ENCODE measurements around the gene ANXA1. TPM values are rescaled to one million over a fixed set of nuclear protein-coding genes. Genes with fewer than 3 reads are reported as not detected.
A peak's percentile ranks its signal among the peaks of the same experiment; 100 is the strongest.

Gene ANXA1, protein sequence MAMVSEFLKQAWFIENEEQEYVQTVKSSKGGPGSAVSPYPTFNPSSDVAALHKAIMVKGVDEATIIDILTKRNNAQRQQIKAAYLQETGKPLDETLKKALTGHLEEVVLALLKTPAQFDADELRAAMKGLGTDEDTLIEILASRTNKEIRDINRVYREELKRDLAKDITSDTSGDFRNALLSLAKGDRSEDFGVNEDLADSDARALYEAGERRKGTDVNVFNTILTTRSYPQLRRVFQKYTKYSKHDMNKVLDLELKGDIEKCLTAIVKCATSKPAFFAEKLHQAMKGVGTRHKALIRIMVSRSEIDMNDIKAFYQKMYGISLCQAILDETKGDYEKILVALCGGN
- total RNA-seq (2021; ENCODE audit: unreplicated experiment) (72.0 TPM), Bru-seq, nascent RNA (percentile 86 among the genes with signal in this experiment), BruChase-seq, experiment 1, labeled RNA remaining after a 2-hour chase (percentile 61 among the genes with signal in this experiment), BruChase-seq, experiment 2, labeled RNA remaining after a 6-hour chase (percentile 81 among the genes with signal in this experiment)
- 34.8 TPM for polyA plus RNA-seq (2012; ENCODE audit: insufficient read length)
- long read RNA-seq, transcript ANXA1-201 (13 exons, 1,509 nt) = major isoform, 150 of 164 reads
- long read RNA-seq, partial matches to known transcripts = 1 of 164 reads
- long read RNA-seq, other reads (novel, unspliced or antisense) = 10 of 164 reads

DNA sequence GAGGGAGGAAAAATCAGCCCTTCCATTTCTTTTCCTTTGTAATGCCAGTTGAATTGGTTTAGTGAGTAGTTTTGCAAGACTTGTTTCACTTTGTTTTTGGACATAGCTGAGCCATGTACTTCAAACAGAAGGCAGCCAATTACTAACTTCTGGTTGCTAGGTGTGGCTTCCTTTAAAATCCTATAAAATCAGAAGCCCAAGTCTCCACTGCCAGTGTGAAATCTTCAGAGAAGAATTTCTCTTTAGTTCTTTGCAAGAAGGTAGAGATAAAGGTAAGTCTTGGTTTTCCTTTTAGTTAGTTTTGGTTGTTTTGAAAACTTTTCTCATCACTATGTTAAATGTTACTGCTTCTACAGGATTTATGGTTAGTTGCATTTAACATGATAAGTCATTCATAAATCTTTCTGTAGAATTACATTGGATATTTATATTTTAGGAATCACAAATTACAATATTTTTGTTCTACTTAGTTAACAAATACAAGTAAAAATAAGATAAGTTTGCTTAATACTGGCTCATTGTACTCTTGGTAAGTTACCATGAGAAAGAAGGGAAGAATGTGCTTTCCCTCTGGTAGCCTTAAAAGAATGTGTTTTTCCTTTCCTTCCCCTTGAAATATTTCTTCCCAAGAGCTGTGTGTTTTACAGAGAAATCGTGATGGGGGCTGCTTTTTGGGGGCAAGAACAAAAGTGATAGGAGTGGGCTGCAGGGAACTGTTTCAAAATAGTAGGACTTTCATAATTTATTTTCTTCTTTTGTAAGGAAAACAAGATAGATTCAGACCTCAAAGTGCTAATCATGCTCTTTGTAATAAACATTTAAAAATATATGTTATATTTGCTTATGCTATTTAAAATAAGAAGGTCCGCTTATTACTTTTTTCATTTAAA is at the start of gene ANXA1:
TSS of gene ANXA1 (plus strand) at position 213 of the 890 bp plus-strand sequence. CDS start 6,671 bp downstream, outside the sequence.
- ChIA-PET POLR2A (no interaction called here), CTCF (no interaction called here)
- H3K27ac ChIP-seq (ENCODE audit: low read length) = peak within 1 kb of the TSS; percentile 93
- intact Hi-C loops (cut with micrococcal nuclease; ENCODE audit: unreplicated experiment) (loop anchor here (5.0 kb wide), 1 partner anchor 40 kb away; no protein-coding TSS in a partner anchor), in situ Hi-C loops (cut with HindIII; ENCODE audit: low pct_unique_long_range_greater_than_20kb, low sequenced_read_pairs) (no loop called here)
- peak within 1 kb of the TSS; percentile 56 to 82 for H3K4me3 ChIP-seq (ENCODE audit: low read depth in 2 of 2, low read length in 2 of 2)
- ATAC-seq (peak; percentile 79), DNase-seq (ENCODE audit: low read depth, low spot score) (no peak)
- H3K27me3 ChIP-seq (ENCODE audit: control insufficient read depth, insufficient read depth, low read length) = no peaks in the 10 kb centered on the region
- H3K9me3 ChIP-seq (ENCODE audit: control insufficient read depth, insufficient read depth, low read depth, low read length) = no peaks in the 10 kb centered on the region
- TF ChIP-seq TCF7L2 (IDR thresholded peaks at IDR 0.05; ENCODE audit: low read depth, low read length) (no peak), SIN3A (IDR thresholded peaks at IDR 0.05; ENCODE audit: borderline replicate concordance, insufficient read depth, low read depth, low read length) (no peak), POLR2AphosphoS5 (IDR thresholded peaks at IDR 0.05; ENCODE audit: low read depth, low read length) (no peak)
- TF ChIP-seq, protein P1, sequence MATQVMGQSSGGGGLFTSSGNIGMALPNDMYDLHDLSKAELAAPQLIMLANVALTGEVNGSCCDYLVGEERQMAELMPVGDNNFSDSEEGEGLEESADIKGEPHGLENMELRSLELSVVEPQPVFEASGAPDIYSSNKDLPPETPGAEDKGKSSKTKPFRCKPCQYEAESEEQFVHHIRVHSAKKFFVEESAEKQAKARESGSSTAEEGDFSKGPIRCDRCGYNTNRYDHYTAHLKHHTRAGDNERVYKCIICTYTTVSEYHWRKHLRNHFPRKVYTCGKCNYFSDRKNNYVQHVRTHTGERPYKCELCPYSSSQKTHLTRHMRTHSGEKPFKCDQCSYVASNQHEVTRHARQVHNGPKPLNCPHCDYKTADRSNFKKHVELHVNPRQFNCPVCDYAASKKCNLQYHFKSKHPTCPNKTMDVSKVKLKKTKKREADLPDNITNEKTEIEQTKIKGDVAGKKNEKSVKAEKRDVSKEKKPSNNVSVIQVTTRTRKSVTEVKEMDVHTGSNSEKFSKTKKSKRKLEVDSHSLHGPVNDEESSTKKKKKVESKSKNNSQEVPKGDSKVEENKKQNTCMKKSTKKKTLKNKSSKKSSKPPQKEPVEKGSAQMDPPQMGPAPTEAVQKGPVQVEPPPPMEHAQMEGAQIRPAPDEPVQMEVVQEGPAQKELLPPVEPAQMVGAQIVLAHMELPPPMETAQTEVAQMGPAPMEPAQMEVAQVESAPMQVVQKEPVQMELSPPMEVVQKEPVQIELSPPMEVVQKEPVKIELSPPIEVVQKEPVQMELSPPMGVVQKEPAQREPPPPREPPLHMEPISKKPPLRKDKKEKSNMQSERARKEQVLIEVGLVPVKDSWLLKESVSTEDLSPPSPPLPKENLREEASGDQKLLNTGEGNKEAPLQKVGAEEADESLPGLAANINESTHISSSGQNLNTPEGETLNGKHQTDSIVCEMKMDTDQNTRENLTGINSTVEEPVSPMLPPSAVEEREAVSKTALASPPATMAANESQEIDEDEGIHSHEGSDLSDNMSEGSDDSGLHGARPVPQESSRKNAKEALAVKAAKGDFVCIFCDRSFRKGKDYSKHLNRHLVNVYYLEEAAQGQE (IDR thresholded peaks at IDR 0.05; ENCODE audit: insufficient read depth in 1 of 2, low read depth in 2 of 2, low read length in 1 of 2) = no peak
- TF ChIP-seq, protein P2, sequence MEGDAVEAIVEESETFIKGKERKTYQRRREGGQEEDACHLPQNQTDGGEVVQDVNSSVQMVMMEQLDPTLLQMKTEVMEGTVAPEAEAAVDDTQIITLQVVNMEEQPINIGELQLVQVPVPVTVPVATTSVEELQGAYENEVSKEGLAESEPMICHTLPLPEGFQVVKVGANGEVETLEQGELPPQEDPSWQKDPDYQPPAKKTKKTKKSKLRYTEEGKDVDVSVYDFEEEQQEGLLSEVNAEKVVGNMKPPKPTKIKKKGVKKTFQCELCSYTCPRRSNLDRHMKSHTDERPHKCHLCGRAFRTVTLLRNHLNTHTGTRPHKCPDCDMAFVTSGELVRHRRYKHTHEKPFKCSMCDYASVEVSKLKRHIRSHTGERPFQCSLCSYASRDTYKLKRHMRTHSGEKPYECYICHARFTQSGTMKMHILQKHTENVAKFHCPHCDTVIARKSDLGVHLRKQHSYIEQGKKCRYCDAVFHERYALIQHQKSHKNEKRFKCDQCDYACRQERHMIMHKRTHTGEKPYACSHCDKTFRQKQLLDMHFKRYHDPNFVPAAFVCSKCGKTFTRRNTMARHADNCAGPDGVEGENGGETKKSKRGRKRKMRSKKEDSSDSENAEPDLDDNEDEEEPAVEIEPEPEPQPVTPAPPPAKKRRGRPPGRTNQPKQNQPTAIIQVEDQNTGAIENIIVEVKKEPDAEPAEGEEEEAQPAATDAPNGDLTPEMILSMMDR (IDR thresholded peaks at IDR 0.05) = no peak
- BruUV-seq (replicated peaks) = TSS peak; percentile 80
- peaks cover 4% of the 10 kb centered on the region; the same call in 1 of the 2 replicates for H3K36me3 ChIP-seq (ENCODE audit: control insufficient read depth, insufficient read depth, low read length)
- H3K4me1 ChIP-seq (ENCODE audit: control insufficient read depth, insufficient read depth, low read length) = peaks cover 41% of the 10 kb centered on the region

DNA sequence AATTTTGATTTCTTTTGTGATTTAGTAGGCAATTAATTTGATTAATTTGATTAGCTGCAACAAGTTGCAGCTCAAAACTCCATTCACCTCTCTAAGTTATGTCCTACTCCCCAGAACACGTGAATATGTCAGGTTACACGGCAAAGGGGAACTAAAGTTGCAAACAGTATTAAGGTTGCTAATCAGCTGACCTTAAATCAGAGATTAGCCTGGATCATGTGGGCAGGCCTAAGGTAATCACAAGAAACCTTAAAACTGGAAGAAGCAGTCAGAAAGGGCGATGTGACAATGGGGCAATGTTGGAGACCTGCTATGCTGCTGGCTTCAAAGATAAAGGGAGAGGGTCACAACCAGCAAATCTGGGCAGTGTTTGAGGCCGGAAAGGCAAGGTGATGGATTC is 47.3 kb upstream of the ANXA1 start:
- ChIA-PET CTCF (no interaction called here), POLR2A (no interaction called here)
- TF ChIP-seq POLR2AphosphoS5 (IDR thresholded peaks at IDR 0.05; ENCODE audit: low read depth, low read length) (no peak), SIN3A (IDR thresholded peaks at IDR 0.05; ENCODE audit: borderline replicate concordance, insufficient read depth, low read depth, low read length) (no peak), TCF7L2 (IDR thresholded peaks at IDR 0.05; ENCODE audit: low read depth, low read length) (no peak)
- TF ChIP-seq, protein P1 (IDR thresholded peaks at IDR 0.05; ENCODE audit: insufficient read depth in 1 of 2, low read depth in 2 of 2, low read length in 1 of 2) = no peak
- TF ChIP-seq, protein P2 (IDR thresholded peaks at IDR 0.05) = no peak
- no peaks in the 10 kb centered on the region for H3K9me3 ChIP-seq (ENCODE audit: control insufficient read depth, insufficient read depth, low read depth, low read length)
- ATAC-seq (no peak), DNase-seq (ENCODE audit: low read depth, low spot score) (no peak)
- H3K27ac ChIP-seq (ENCODE audit: low read length) = no peak overlapping the region
- no TSS peak for BruUV-seq (replicated peaks)
- in situ Hi-C loops (cut with HindIII; ENCODE audit: low pct_unique_long_range_greater_than_20kb, low sequenced_read_pairs) (no loop called here), intact Hi-C loops (cut with micrococcal nuclease; ENCODE audit: unreplicated experiment) (no loop called here)
- no peaks in the 10 kb centered on the region for H3K4me1 ChIP-seq (ENCODE audit: control insufficient read depth, insufficient read depth, low read length)
- no peaks in the 10 kb centered on the region for H3K27me3 ChIP-seq (ENCODE audit: control insufficient read depth, insufficient read depth, low read length)
- no peak overlapping the region for H3K4me3 ChIP-seq (ENCODE audit: low read depth in 2 of 2, low read length in 2 of 2)
- H3K36me3 ChIP-seq (ENCODE audit: control insufficient read depth, insufficient read depth, low read length) = no peaks in the 10 kb centered on the region

Data from Panc1 (cell line).